Kidney glomerular epithelial cell (primary cell): ENCODE results near the gene SCPEP1.

Experiments used
- DNase-seq: peaks from one replicate; lab custom pipeline; 2025; lab: John Stamatoyannopoulos, UW

The SCPEP1 gene

DNA sequence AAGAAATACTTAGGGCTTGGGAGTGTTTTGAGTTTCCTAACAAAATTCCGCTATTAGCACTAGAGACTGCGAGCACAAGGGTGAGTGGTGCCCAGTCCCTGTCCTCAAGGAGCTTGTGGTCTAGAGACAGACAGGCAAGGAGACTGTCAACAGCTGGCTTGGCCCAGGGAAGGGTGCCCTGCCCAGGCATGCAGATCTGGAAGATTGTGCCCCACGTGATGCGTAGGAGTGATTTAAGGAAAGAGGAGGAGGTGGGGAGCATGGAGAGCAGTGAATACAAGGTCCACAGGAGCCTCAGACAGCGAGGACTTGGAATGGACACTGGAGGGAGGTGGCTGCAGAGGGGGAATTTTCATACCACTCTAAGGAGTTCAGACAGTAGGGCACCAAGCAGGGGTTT, 25.0 kb downstream of the SCPEP1 start:
- DNase-seq: no peak

DNA sequence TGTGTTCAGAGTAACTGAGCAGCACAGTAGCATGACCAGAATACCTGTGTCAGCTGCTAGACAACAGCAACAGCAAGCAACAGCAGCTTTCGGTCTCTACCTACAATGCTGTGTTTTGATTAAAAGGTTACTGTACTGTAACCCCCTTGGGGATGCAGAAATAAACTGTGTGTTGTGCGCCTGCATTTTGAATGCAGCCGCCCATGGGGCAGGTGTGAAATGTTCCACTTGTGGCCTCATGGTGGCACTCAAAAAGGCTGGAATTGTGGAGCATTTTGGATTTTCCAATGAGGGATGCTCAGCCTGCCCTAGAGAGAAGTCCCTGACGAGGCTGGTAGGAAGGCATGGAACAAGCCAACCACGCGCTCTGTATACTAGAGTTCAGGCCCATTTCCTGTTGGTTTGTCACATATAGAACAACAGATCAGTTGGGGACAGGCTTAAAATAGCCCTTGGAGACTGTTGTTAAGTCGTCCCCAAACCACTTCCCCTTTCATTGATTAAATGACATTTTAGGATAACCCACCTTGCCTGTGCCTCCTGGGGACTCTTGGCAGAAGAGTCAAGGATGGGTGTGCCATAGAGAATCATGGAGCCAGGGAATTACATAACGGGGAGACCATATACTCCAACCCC, 27.1 kb downstream of the SCPEP1 start:
- no peak for DNase-seq

DNA sequence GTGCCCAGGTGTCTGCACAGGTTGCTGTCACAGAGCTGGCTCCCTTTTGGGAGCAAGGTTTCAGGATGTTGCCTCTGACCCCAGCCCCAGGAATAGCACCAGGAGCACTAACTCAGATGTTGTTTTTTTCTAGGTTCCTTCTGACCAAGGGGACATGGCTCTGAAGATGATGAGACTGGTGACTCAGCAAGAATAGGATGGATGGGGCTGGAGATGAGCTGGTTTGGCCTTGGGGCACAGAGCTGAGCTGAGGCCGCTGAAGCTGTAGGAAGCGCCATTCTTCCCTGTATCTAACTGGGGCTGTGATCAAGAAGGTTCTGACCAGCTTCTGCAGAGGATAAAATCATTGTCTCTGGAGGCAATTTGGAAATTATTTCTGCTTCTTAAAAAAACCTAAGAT, 28.1 kb downstream of the SCPEP1 start:
- no peak for DNase-seq

DNA sequence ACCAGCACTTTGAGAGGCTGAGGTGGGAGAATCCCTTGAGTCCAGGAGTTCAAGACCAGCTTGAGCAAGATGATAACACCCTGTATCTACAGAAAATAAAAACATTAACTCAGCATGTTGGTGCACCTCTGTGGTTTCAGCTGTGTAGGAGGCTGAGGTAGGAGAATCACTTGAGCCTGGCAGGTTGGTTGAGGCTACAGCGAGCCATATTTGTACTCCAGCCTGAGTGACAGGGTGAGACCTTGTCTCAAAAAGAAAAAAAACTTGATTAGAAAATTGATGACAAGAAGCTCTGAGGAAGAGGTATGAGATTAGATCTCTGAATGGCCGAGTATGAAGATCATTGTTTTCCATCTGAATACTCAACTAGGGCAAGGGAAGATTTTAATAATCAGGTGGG, 31.0 kb downstream of the SCPEP1 start:
- no peak for DNase-seq

DNA sequence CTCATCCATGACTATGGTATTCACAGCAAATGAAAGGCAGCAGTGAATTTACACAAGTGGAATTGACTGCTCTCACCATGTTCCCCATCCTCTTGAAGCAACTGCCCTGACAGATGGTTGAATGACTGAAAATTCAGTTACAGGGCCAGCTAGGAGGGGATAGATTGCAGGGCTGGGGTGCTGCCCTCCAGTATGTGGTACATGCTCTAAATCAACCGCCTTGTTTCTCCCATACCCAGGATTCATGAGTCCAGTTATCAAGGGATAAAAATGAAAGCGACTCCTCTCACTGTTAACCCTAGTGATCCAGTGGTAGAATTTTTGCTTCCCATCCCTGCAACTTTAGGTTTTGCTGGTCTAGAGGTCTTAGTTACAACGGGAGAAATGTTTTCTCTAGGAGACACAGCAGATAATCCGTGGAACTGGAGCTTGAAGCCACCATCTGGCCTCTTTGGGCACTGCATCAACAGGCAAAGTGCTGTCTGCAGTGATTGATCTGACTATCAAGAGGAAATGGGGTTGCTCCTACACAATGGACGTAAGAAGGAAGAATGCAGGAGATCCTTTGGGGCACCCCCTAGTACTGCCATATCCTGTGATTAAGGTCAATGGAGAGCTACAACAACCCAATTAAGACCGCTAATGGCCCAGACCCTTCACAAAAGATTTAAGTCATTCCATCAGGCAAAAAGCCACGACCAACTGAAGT, 32.0 kb downstream of the SCPEP1 start:
- peak; percentile 42 for DNase-seq

DNA sequence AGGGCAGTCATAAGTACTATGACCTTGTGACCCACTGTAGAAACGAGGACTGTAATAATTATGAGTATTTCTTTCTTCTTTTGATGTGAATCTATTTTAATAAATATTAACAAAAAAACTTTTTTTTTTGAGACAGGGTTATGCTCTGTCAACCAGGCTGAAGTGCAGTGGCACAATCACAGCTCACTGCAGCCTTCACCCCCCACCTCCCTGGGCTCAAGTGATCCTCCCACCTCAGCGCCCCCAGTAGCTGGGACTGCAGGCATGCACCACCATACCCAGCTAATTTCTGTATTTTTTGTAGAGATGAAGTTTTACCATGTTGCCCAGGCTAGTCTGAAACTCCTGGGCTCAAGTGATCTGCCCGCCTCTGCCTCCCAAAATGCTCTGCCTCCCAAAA, 32.6 kb downstream of the SCPEP1 start:
- no peak for DNase-seq

DNA sequence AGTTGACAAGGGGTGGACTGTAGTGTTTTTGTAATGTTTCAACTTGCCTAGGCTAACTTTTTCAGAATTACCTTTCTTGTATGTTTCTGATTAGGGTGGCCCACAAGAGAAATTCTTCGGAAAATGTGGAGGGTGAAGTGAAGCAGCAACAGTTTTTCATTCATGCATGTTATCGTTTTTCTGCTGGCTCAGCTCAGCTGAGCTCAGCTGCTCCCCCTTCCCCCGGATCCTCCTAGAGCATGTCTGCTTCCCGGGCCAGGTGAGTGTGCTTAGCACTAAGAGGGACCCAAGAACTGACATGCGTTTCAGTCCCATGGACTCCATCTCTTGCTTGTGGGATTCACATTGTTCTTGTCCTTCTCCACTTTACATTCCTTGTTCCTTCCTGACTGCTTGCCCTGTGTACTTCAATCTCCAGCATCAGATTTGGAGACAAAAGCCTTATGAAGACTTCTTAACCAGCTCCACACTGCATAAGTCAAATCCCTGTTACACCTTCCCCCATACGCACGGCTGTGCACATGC, 33.6 kb downstream of the SCPEP1 start:
- DNase-seq: no peak

DNA sequence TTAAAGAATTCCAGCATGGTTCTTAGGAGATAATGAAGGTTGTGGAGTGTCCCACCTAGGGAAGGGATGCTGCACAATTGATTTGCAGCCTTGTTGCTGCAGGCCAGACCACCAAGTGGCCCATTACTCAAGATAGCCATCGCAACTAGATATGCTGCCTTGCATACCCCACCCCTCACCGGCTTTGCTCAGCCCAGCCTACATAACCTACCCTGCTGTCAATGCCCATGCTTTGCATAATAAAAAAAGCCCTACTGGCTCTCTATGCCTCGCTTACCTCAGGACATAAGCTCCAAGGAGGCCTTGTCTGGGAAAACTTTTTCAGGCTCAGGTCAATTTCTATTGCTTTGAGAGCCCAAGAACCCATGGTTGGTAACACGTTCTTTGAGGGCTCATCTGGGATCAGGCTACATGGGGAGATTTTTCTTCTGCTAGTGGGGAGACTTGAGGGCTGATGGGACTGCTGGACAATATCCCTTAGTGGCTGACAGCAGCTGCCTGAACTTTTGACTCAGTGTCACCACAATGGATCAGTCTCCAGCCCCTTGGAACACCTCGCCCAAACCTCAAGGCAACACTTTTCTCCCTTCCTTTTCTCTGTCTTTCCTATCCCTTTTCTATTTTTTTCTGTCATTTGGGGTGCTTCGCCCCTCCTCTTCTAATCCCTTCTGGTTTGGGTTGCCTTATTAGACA, 38.3 kb downstream of the SCPEP1 start:
- no peak for DNase-seq

DNA sequence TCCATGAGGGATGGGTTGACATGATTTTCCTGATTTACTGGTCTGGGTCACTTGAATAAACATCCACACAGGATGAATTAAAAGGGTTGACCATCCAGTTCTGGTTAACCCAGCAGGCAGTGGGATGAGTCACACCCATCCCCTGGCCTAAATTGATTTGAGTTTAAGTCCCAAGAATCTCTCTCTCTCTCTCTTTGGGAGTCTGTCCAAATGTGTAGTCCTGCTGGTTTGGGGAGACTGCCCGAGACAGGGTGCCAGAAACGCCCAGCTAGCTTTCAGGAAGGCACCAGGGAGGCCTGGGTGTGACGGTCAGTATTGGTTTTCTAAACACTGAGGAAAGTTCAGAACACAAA, 38.8 kb downstream of the SCPEP1 start:
- DNase-seq: no peak

DNA sequence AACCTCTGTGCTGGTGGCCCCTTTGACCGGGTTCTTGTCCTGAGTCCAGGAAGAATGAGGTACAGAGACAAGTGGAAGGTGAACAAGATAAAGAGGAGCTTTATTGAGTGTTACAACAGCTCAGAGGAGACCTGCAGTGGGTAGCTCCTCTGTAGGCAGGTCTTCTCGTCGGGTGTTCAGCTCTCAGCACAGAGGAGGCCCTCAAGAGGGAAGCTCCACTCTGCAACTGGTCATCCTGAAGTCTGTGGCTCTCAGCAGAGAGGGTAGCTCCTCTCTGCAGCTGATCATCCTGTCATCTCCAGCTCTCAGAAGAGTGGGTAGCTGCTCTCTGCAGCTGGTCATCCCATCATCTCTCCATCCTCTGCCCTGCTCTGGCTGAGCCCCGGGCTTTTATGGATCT, 39.7 kb downstream of the SCPEP1 start:
- DNase-seq: no peak

DNA sequence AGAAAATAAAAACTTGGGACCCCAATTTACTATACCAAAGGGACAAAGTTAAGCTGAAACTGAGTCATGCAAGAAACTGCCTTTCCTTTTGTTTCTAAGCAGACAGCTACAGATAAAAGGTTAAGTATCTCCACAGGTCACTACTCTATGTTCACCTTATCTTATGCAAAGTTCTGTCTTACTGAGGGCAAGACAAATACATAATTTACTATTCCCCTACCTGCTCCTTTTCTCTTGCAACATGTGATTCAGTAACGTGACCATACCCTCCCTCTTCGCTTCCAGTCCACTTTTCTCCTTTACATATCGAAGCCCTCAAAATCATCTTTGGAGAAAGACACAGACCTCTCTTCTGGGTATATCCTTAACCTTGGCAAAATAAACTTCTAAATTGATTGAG, 42.3 kb downstream of the SCPEP1 start:
- DNase-seq: no peak

DNA sequence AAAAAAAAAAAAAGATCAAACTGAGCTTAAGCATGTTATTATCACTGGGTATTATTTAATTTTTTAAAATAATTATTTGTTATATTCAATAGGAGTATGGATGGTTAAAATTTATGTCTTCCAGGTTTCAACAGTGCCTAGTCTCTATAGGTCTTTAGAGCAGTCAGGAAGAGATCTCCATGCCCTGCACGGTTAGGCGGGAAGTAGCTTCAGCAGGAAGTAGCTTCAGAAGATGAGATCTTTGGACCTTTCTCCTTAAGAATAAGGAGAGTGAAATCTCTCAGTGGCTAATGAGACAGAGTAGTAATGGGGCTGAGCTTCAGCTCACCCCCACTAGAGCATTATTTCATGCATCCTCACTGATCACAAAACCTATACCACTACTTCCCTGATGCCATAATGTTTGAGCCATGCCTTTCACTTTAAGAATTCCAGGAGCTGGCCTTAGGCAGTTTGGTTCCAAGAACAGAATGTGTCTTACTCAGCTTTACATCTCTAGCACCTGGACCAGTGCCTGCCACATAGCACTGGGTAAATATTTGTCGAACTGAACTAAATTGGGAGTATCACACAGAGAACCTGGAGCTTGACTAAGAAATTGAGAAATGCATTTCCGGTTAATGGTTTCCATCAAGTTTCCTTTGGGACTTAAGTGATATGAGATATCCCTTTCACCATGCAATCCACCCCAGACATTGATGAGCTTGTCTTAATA, 43.5 kb downstream of the SCPEP1 start:
- no peak for DNase-seq

DNA sequence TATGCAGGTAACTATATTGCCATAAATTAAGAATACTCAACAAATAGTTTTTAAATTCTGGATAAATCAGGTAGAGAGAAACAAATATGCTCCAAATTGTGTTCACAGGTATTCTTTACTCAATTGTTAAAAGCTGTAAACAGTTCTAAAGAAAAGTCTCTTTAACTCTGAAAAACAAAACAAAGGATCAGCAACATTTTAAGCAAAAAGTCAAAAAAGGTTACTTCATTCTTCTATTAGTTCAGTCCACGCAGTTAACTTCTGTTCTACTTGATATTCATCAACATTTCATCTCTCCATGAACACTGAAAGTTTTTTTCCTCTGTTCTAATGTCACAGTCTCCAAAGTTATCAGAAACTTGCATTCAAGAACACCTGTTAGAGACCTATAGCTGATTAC, 47.9 kb downstream of the SCPEP1 start:
- DNase-seq: no peak

DNA sequence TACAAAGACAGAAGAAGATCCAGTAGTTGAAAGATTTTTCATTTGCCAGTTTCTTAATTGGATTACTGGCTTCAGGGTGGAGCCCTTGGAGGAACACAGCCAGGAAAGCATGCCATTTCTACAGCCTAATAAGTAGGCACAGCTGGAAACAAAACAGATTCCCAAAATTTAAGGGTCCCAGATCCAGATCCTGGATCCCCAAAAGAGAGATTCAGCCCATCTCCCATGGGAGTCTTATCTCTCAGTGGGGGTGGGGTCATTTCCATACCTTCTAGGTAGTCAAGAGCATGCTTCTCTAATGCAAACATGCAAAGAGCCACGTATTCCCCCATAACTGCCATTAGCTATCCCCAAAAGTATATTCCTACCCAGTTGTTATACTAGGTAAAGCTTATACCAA, 49.9 kb downstream of the SCPEP1 start:
- DNase-seq: no peak

DNA sequence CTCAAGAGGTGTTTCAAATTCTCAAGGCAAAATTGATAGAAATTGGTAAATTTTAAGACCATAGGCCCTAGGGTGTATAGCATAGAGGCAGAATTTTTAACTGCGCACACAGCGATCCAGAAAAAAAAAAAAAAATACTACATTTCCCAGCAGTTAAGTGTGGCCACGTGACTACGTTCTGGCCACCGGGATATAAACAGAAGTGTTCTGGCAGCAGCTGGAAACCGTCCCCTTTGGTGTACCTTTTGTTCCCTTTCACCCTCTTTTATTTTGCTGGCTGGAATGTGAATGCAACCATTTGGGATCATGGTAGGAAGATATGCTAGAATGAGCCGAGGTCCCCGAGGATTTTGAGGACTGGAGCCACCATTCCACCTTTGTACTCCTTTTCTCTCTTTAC, 54.4 kb downstream of the SCPEP1 start:
- no peak for DNase-seq

DNA sequence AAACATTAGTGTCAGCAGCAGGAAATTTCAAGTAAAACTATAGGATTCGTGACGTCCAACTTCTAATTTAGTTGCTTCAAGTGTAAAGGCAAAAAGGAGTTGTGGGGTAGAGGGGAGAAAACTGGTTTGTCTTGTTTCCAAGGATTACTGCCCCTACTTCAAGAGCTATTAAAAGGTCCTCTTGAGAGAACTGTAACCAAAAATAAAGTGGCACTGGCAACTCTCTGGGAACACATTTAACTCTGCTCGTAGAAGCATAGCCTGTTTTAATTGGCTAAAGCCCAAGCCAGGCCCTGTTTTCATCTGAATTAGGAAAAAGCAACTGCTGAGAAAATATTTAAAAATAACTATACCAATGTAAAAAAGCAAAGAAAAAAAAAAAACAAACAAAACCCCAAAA, 55.4 kb downstream of the SCPEP1 start:
- DNase-seq: no peak

DNA sequence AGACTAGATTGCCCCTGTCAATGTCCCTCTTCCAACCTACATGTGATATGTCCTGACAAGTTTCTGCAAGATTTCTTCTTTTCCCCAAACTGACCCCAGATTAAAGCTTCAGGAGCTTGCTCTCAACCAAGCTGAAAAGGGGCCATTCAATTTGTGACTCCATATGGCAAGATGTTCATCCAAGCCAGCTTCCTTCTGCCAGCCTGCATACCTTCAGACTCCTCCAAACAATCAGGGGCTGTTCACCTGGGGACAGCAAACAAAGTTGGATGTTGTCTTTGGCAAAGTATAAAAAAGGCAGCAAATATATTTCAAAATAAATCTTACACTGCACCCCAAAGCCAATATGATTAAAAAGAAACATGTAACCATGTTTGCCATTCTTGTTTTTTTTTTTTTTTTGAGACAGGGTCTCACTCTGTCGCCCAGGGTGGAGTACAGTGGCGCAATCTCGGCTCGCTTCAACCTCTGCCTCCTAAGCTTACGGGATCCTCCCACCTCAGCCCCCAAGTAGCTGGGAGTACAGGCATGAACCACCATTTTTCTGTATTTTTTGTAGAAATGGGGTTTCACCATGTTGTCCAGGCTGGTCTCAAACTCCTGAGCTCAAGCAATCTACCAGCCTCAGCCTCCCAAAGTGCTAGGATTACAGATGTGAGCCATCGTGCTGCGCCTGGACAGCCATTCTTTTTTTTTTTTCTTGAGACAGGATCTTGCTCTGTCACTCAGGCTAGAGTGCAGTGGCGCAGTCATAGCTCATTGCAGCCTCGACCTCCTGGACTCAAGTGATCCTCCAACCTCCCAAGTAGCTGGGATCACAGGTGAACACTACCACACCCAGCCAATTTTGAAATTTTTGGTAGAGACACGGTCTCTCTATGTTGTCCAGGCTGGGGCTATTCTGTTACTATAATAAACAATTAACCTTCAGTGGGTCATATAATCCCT, 57.1 kb downstream of the SCPEP1 start:
- no peak for DNase-seq

DNA sequence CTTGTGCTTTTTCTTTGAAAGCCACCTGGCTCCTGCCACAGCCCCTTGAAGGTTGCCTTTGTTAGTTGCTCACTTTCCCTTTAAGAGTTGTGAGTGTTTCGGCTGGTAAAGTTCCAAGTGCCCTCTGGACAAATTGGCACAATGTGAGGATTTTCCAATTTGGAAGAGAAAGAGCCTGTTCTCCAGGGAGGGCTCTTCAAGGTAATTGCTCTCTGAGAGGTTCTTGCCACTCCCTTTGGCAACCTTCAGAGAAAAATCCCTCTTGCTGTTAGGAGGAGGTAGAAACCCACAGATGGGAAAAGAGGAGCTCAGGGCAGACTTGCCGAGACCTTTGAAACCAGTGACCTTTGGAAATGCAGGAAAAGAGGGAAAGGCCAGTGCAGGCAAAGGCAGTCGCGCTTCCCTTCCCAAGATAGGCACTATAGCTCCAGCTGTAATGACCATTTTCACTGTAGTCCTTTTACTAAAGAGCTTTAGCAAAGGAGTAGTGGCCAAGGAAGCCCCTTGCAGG, 58.1 kb downstream of the SCPEP1 start:
- DNase-seq: no peak

DNA sequence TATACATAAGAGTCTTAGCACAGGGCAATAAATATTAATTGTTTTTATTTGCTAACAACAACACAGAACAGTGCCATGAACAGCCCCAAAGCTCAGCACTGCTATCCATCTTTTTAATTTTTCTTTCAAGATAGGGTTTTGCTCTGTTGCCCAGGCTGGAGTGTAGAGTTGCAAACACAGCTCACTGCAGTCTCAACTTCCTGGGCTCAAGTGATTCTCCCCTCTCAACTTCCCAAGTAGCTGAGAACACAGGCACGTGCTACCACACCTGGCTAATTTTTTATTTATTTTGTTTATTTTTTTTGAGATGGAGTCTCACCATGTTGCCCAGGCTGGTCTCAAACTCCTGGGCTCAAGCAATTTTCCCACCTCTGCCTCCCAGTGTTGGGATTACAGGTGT, 59.5 kb downstream of the SCPEP1 start:
- no peak for DNase-seq

DNA sequence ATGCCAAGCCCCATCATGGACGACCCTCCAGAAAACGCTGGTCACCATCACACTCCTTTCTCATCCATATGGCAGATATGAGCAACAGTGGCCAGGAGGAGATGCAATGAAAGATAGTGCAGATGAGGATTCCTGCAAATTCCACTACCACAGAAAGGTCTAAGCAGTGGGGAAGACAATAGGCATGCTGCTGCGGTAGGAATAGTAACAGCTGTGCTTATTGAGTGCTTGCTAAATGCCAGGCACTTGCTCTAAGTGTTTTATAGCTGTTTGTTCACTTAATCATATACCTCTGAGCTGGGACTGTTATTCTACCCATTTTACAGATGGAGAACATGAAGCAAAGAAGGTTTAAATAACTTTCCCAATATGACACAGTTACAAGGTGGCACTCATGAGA, 60.6 kb downstream of the SCPEP1 start:
- DNase-seq: no peak

DNA sequence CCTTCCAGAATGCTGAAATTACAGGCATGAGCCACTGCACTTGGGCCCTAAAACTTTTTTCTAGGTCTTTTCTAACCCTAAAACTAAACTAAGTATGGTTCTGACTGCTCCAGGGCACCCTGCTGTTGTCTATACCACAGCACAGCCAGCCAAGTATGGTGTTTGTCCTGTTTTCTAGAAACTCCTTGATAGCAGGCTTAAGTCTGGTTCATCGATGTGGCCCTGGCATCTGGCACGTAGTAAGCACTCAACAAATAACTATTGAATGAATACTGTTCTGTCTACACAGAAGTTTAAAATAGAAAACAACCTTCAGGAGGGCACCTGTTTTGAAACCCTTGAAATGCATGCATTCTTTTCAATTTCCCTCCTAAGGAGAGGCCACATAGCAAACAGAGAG, 62.6 kb downstream of the SCPEP1 start:
- no peak for DNase-seq
